Peyer's patch (tissue), 4 donors: Measurements from ENCODE around the gene IGLL1.

Source experiments
- POLR2A ChIP-seq, 2 donors: fragments of 450-650 bp; IDR thresholded peaks; one replicate each; pipeline ENCODE4 v1.5.1; 2017; ENCODE audit warnings: antibody characterized with exemption in 2 of 2, mild to moderate bottlenecking in 2 of 2, moderate library complexity in 2 of 2
- TF ChIP-seq, protein P1 (sequence below), 6 experiments: fragments of 450-650 bp in 4 of 6; fragments of 200-600 bp in 2 of 6; sonication (generic) in 1 of 6; IDR thresholded peaks; one replicate each; pipeline ENCODE4 v1.5.1; 2017 to 2019; ENCODE audit warnings: antibody characterized with exemption in 6 of 6, mild to moderate bottlenecking in 3 of 6, moderate library complexity in 1 of 6

DNA sequence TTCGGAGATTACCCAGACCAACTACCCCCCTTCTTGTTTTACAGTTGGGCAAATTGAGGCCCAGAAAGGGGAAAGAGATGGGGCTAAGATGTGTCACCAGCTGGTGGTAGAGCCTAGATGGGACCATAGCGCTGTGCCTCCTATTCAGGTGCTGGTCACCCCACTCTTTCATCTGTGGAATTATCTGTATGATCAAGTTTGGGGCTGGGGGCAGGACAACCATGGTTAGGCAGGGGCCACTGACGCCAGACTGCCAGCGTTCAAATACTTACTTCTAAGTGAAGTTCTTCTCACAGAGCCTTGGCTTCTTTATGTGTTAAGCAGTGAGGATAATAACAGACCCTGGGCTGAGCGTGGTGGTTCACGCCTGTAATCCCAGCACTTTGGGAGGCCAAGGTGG is 55.9 kb downstream of the IGLL1 start:
- TF ChIP-seq, protein P1, sequence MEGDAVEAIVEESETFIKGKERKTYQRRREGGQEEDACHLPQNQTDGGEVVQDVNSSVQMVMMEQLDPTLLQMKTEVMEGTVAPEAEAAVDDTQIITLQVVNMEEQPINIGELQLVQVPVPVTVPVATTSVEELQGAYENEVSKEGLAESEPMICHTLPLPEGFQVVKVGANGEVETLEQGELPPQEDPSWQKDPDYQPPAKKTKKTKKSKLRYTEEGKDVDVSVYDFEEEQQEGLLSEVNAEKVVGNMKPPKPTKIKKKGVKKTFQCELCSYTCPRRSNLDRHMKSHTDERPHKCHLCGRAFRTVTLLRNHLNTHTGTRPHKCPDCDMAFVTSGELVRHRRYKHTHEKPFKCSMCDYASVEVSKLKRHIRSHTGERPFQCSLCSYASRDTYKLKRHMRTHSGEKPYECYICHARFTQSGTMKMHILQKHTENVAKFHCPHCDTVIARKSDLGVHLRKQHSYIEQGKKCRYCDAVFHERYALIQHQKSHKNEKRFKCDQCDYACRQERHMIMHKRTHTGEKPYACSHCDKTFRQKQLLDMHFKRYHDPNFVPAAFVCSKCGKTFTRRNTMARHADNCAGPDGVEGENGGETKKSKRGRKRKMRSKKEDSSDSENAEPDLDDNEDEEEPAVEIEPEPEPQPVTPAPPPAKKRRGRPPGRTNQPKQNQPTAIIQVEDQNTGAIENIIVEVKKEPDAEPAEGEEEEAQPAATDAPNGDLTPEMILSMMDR (IDR thresholded peaks at IDR 0.05) = no peak
- TF ChIP-seq POLR2A (IDR thresholded peaks at IDR 0.05) = no peak
